Activated effector memory CD4-positive, alpha-beta T cell treated with anti-CD3 and anti-CD28 coated beads, Interleukin-2, amount 50 U/mL, for 16 hours (primary cell): Measurements from ENCODE around the gene GARIN5A.
A peak's percentile ranks its signal among the peaks of the same experiment; 100 is the strongest.

Source experiments
- DNase-seq: peaks from one replicate; pipeline ENCODE4 v3.0.0-alpha.2; 2020

The GARIN5A gene

GRCh38 chr19:50432221-50433028, 44.2 kb downstream of the GARIN5A start, which contains the start of gene MYBPC2:
Gene MYBPC2, plus strand, starts transcription at chr19:50432892. Its CDS starts 62 bp downstream, at chr19:50432954.
- no peak for DNase-seq

GRCh38 chr19:50431343-50432220, 45.1 kb downstream of the GARIN5A start:
- DNase-seq: peak; percentile 96

GRCh38 chr19:50430888-50431342, 45.7 kb downstream of the GARIN5A start:
- no peak for DNase-seq

- no peak for DNase-seq
These were observed 47.7 kb downstream of the GARIN5A start for GRCh38 chr19:50428772-50429463.

- peak; percentile 72 for DNase-seq
These were observed 48.6 kb downstream of the GARIN5A start for GRCh38 chr19:50427997-50428425.

- DNase-seq: no peak
These were observed 49.2 kb downstream of the GARIN5A start for GRCh38 chr19:50427318-50427925.

- no peak for DNase-seq
These were observed 51.1 kb downstream of the GARIN5A start for GRCh38 chr19:50425581-50425980.

GRCh38 chr19:50423279-50424113, 53.2 kb downstream of the GARIN5A start:
- DNase-seq: no peak

GRCh38 chr19:50422397-50423278, 54.0 kb downstream of the GARIN5A start:
- no peak for DNase-seq

GRCh38 chr19:50420808-50421207, 55.8 kb downstream of the GARIN5A start:
- DNase-seq: no peak

- DNase-seq: no peak
These were observed 56.5 kb downstream of the GARIN5A start for GRCh38 chr19:50420127-50420526.

- no peak for DNase-seq
These were observed 57.0 kb downstream of the GARIN5A start for GRCh38 chr19:50419580-50420035.

GRCh38 chr19:50419022-50419579, 57.5 kb downstream of the GARIN5A start:
- no peak for DNase-seq

GRCh38 chr19:50418176-50419021, 58.2 kb downstream of the GARIN5A start, which contains the start of gene SPIB:
Gene SPIB, plus strand, starts transcription at chr19:50418938. Its CDS starts 25 bp downstream, at chr19:50418963.
- DNase-seq: no peak

- DNase-seq: no peak
These were observed 59.3 kb downstream of the GARIN5A start for GRCh38 chr19:50417111-50418081.
